ENCODE results near the gene EML2.

Gene EML2

GRCh38 chr19:45663800-45664199 lies 24.6 kb upstream of the EML2 start:
- TF ChIP-seq CTCF (IDR thresholded peaks at IDR 0.05) (no peak), ZFX (IDR thresholded peaks at IDR 0.05; ENCODE audit: borderline replicate concordance) (no peak)
- no peak overlapping the region for H3K27ac ChIP-seq

- no peak overlapping the region for H3K27ac ChIP-seq
- no peak for TF ChIP-seq CTCF (IDR thresholded peaks at IDR 0.05)
- TF ChIP-seq ZFX (IDR thresholded peaks at IDR 0.05; ENCODE audit: borderline replicate concordance), result no peak
These were observed 21.4 kb upstream of the EML2 start for GRCh38 chr19:45660636-45661035.

GRCh38 chr19:45659096-45659729 lies 20.0 kb upstream of the EML2 start:
- H3K27ac ChIP-seq, result no peak overlapping the region
- TF ChIP-seq ZFX (IDR thresholded peaks at IDR 0.05; ENCODE audit: borderline replicate concordance) (no peak), CTCF (IDR thresholded peaks at IDR 0.05) (no peak)

- H3K27ac ChIP-seq, result no peak overlapping the region
- no peak for TF ChIP-seq ZFX (IDR thresholded peaks at IDR 0.05; ENCODE audit: borderline replicate concordance)
- no peak for TF ChIP-seq CTCF (IDR thresholded peaks at IDR 0.05)
These were observed 18.4 kb upstream of the EML2 start for GRCh38 chr19:45657520-45658167.

- H3K27ac ChIP-seq, result no peak overlapping the region
- TF ChIP-seq CTCF (IDR thresholded peaks at IDR 0.05), result no peak
- TF ChIP-seq ZFX (IDR thresholded peaks at IDR 0.05; ENCODE audit: borderline replicate concordance), result no peak
These were observed 15.9 kb upstream of the EML2 start for GRCh38 chr19:45655073-45655472.

- no peak overlapping the region for H3K27ac ChIP-seq
- TF ChIP-seq CTCF (IDR thresholded peaks at IDR 0.05), result no peak
- no peak for TF ChIP-seq ZFX (IDR thresholded peaks at IDR 0.05; ENCODE audit: borderline replicate concordance)
These were observed 14.4 kb upstream of the EML2 start for GRCh38 chr19:45653634-45654033.

GRCh38 chr19:45650722-45651121 lies 11.5 kb upstream of the EML2 start:
- H3K27ac ChIP-seq, result no peak overlapping the region
- TF ChIP-seq CTCF (IDR thresholded peaks at IDR 0.05), result no peak
- TF ChIP-seq ZFX (IDR thresholded peaks at IDR 0.05; ENCODE audit: borderline replicate concordance), result no peak

Measured in 22Rv1 (cell line).